PC-9 (cell line): ENCODE results near the gene DALRD3. TPM values are rescaled to one million over a fixed set of nuclear protein-coding genes. Genes with fewer than 3 reads are reported as not detected.

Experiments
- BruUV-seq: library from RNA; stranded (reverse); fragments of 400-500 nt; replicated peaks from 2 replicates; lab custom pipeline; 2021; lab: Mats Ljungman, UMichigan
- CTCF ChIA-PET: fragments of 300-600 bp; sonication (Branson Sonifier 250); formaldehyde crosslinking; loops from one replicate; lab custom pipeline; 2022; ENCODE audit warnings: antibody characterized with exemption; lab: Charles Lee
- POLR2A ChIA-PET: fragments of 300-600 bp; sonication (Branson Sonifier 250); formaldehyde crosslinking; loops from one replicate; lab custom pipeline; 2022; ENCODE audit warnings: antibody characterized with exemption; ENCODE audit not compliant: unreplicated experiment; lab: Charles Lee
- DNase-seq, 2 experiments: peaks; one replicate each; pipeline versions ENCODE4 v3.0.0 to v3.0.0-alpha.2; 2015 to 2022; ENCODE audit warnings: mixed read lengths in 1 of 2
- H2AFZ ChIP-seq: fragments of 200-600 bp; sonication (generic); 2 replicates; pipeline ENCODE4 v1.8.1; 2017; ENCODE audit warnings: antibody characterized with exemption
- H3F3A ChIP-seq: fragments of 200-600 bp; sonication (generic); 2 replicates; pipeline ENCODE4 v1.8.1; 2017; ENCODE audit warnings: antibody characterized with exemption, mild to moderate bottlenecking, low read depth; ENCODE audit not compliant: insufficient read depth
- H3K27ac ChIP-seq: fragments of 200-600 bp; sonication (generic); 2 replicates; pipeline ENCODE4 v1.6.1; 2016; ENCODE audit warnings: mixed run types
- H3K27me3 ChIP-seq: fragments of 200-600 bp; sonication (generic); 2 replicates; pipeline ENCODE4 v1.6.1; 2016; ENCODE audit warnings: low read depth, mixed run types; ENCODE audit not compliant: insufficient read depth
- H3K36me3 ChIP-seq: fragments of 200-600 bp; sonication (generic); 2 replicates; pipeline ENCODE4 v1.6.1; 2016; ENCODE audit warnings: low read depth, mixed run types
- H3K4me1 ChIP-seq: fragments of 200-600 bp; sonication (generic); replicated peaks from 2 replicates; pipeline ENCODE4 v1.6.1; 2016; ENCODE audit warnings: mixed run types; ENCODE audit not compliant: insufficient read depth
- H3K4me2 ChIP-seq: fragments of 200-600 bp; sonication (generic); 2 replicates; pipeline ENCODE4 v1.6.1; 2017; ENCODE audit warnings: mixed run types
- H3K4me3 ChIP-seq: fragments of 200-600 bp; sonication (generic); 2 replicates; pipeline ENCODE4 v1.6.1; 2016; ENCODE audit warnings: mixed run types
- H3K79me2 ChIP-seq: fragments of 200-600 bp; sonication (generic); 2 replicates; pipeline ENCODE4 v1.6.1; 2017; ENCODE audit warnings: low read depth, mixed run types
- H3K9me2 ChIP-seq: fragments of 200-600 bp; sonication (generic); 2 replicates; pipeline ENCODE4 v1.8.1; 2017; ENCODE audit warnings: mild to moderate bottlenecking; ENCODE audit not compliant: insufficient read depth
- H3K9me3 ChIP-seq: fragments of 200-600 bp; sonication (generic); 2 replicates; pipeline ENCODE4 v1.8.1; 2016; ENCODE audit warnings: low read depth; ENCODE audit not compliant: insufficient read depth
- H4K20me1 ChIP-seq: fragments of 200-600 bp; sonication (generic); 2 replicates; pipeline ENCODE4 v1.8.1; 2017; ENCODE audit not compliant: insufficient read depth
- CTCF ChIP-seq: fragments of 200-600 bp; sonication (generic); conservative IDR thresholded peaks from 2 replicates; pipeline ENCODE4 v1.6.1; 2017; ENCODE audit warnings: mixed run types, antibody characterized with exemption, mild to moderate bottlenecking, moderate library complexity
- EZH2 ChIP-seq: fragments of 200-600 bp; sonication (generic); IDR thresholded peaks from 2 replicates; pipeline ENCODE4 v1.8.0; 2017; ENCODE audit warnings: antibody characterized with exemption, low read depth
- intact Hi-C: fragments of 100-400 bp; cut with micrococcal nuclease; formaldehyde crosslinking; loops from one replicate; pipeline ENCODE4 v1.10.0; 2022; ENCODE audit not compliant: unreplicated experiment
- total RNA-seq: library from RNA; stranded (reverse); gene quantifications from 2 replicates; pipeline ENCODE4 v1.2.3, GENCODE V29; 2021

The DALRD3 gene
- total RNA-seq, 1 experiment from 2014 or later = 27.7 TPM

GRCh38 chr3:49004352-49005302 is 13.8 kb downstream of the DALRD3 start:
- Histone ChIP-seq H3K9me2 (no peaks in the 10 kb centered on the region), H3K4me1 (peaks cover 9% of the 10 kb centered on the region; the same call in 1 of the 2 replicates), H3K36me3 (no peaks in the 10 kb centered on the region), H3F3A (peaks cover 5% of the 10 kb centered on the region; the same call in 1 of the 2 replicates), H4K20me1 (peaks cover 10% of the 10 kb centered on the region), H3K4me3 (no peak overlapping the region), H2AFZ (no peak overlapping the region), H3K79me2 (peaks cover 20% of the 10 kb centered on the region), H3K9me3 (no peaks in the 10 kb centered on the region), H3K4me2 (no peak overlapping the region), H3K27ac (no peak overlapping the region), H3K27me3 (no peaks in the 10 kb centered on the region)
- POLR2A ChIA-PET = no interaction called here
- intact Hi-C loops = loop anchor here (10.0 kb wide), 1 partner anchor 560 kb away; the partner anchor contains the start of genes ATRIP, CCDC51 and TMA7
- CTCF ChIA-PET = no interaction called here
- no peak for TF ChIP-seq EZH2
- TF ChIP-seq CTCF = no peak
- BruUV-seq = no TSS peak
- no peak for DNase-seq

GRCh38 chr3:49001155-49001554 is 17.2 kb downstream of the DALRD3 start:
- Histone ChIP-seq H3K4me3 (no peak overlapping the region), H3K27ac (no peak overlapping the region), H4K20me1 (no peaks in the 10 kb centered on the region), H3K4me2 (no peak overlapping the region), H3K9me2 (no peaks in the 10 kb centered on the region), H3K36me3 (no peaks in the 10 kb centered on the region), H3K4me1 (0 out of 2 replicates have a peak, but pooled peaks cover 3% of the 10 kb centered on the region), H3F3A (no peaks in the 10 kb centered on the region), H3K27me3 (no peaks in the 10 kb centered on the region), H2AFZ (no peak overlapping the region), H3K9me3 (no peaks in the 10 kb centered on the region), H3K79me2 (no peaks in the 10 kb centered on the region)
- no TSS peak for BruUV-seq
- CTCF ChIA-PET = no interaction called here
- intact Hi-C loops = loop anchor here (10.0 kb wide), 1 partner anchor 556 kb away; the partner anchor contains the start of genes ATRIP, CCDC51 and TMA7
- POLR2A ChIA-PET = interaction anchor here (0.7 kb wide), 1 partner anchor 17 kb away, joined by 4 read pairs; no protein-coding TSS in a partner anchor
- no peak for TF ChIP-seq EZH2
- TF ChIP-seq CTCF = no peak
- DNase-seq = no peak

- no peak overlapping the region for H3K4me2 ChIP-seq
- H3F3A ChIP-seq = no peaks in the 10 kb centered on the region
- H4K20me1 ChIP-seq = no peaks in the 10 kb centered on the region
- ChIA-PET CTCF (no interaction called here), POLR2A (interaction anchor here (0.7 kb wide), 1 partner anchor 69 kb away, joined by 11 read pairs; no protein-coding TSS in a partner anchor)
- H3K36me3 ChIP-seq = no peaks in the 10 kb centered on the region
- H3K27ac ChIP-seq = no peak overlapping the region
- intact Hi-C loops = no loop called here
- BruUV-seq = no TSS peak
- no peak for DNase-seq
- no peak overlapping the region for H2AFZ ChIP-seq
- TF ChIP-seq EZH2 (no peak), CTCF (no peak)
- no peaks in the 10 kb centered on the region for H3K9me2 ChIP-seq
- no peaks in the 10 kb centered on the region for H3K79me2 ChIP-seq
- H3K4me3 ChIP-seq = no peak overlapping the region
- H3K9me3 ChIP-seq = no peaks in the 10 kb centered on the region
- no peaks in the 10 kb centered on the region for H3K4me1 ChIP-seq
- no peaks in the 10 kb centered on the region for H3K27me3 ChIP-seq
Measured at GRCh38 chr3:48999085-48999858, 19.1 kb downstream of the DALRD3 start.
